Aorta (tissue), 5 donors: ENCODE measurements around the gene CCDC116. TPM values are rescaled to one million over a fixed set of nuclear protein-coding genes. Genes with fewer than 3 reads are reported as not detected.
A peak's percentile ranks its signal among the peaks of the same experiment; 100 is the strongest.

Experiments
- ATAC-seq: fragments of 200-7000 bp; cut with Tn5 transposase; one replicate; pipeline ENCODE4 v1.9.1; 2022; ENCODE audit warnings: moderate library complexity; ENCODE audit not compliant: low FRiP score
- DNase-seq, 2 donors: peaks; one replicate each; pipeline ENCODE4 v3.0.0-alpha.2; 2020
- H3K27ac ChIP-seq, 2 donors: one replicate each; pipeline ENCODE4 v1.5.1; 2013; ENCODE audit warnings: low read length in 2 of 2, mild to moderate bottlenecking in 2 of 2, moderate library complexity in 2 of 2, control low read depth in 1 of 2, inconsistent platforms in 1 of 2, low read depth in 1 of 2
- H3K27me3 ChIP-seq, 2 donors: one replicate each; pipeline ENCODE4 v1.6.1; 2013; ENCODE audit warnings: control low read depth in 1 of 2, low read length in 1 of 2, mild to moderate bottlenecking in 1 of 2, moderate library complexity in 1 of 2; ENCODE audit not compliant: insufficient read depth in 2 of 2, control insufficient read depth in 1 of 2
- H3K36me3 ChIP-seq, 2 donors: one replicate each; pipeline ENCODE4 v1.6.1; 2013; ENCODE audit warnings: control low read depth in 1 of 2, low read length in 1 of 2, mild to moderate bottlenecking in 1 of 2; ENCODE audit not compliant: insufficient read depth in 2 of 2, control insufficient read depth in 1 of 2
- H3K4me1 ChIP-seq, 2 donors: one replicate each; pipeline ENCODE4 v1.6.1; 2013; ENCODE audit warnings: low read length in 2 of 2, control low read depth in 1 of 2, mild to moderate bottlenecking in 1 of 2, moderate library complexity in 1 of 2; ENCODE audit not compliant: insufficient read depth in 2 of 2, control insufficient read depth in 1 of 2
- H3K4me3 ChIP-seq, 2 donors: one replicate each; pipeline ENCODE4 v1.5.1; 2013; ENCODE audit warnings: low read length in 2 of 2, control low read depth in 1 of 2, mild to moderate bottlenecking in 1 of 2
- H3K9me3 ChIP-seq: one replicate; pipeline ENCODE4 v1.6.1; 2013; ENCODE audit warnings: mild to moderate bottlenecking, low read length; ENCODE audit not compliant: control insufficient read depth
- WGBS, 2 donors: extraction: QIAGEN DNeasy Blood & Tissue Kit; methylation state at CpG; one replicate each; pipeline ENCODE4 v1.1.7; 2013; 5-methylcytosine and 5-hydroxymethylcytosine counted together
- intact Hi-C, 2 donors: fragments of 100-400 bp; cut with DNase I; formaldehyde crosslinking; loops; one replicate each; pipeline versions ENCODE4 v1.14.2 to v1.15.0; 2022
- polyA plus RNA-seq, 2 donors: library from polyadenylated mRNA; stranded (reverse); fragments of 200-250 nt; gene quantifications; one replicate each; pipeline ENCODE4 v1.2.3, GENCODE V29; 2013
- total RNA-seq, 2 donors: library from RNA; stranded (reverse); fragmentation: NEBNext Ultra II Directional; extraction: Animal tissue kit (Norgen Biotek cat#: 25700); gene quantifications; one replicate each; pipeline ENCODE4 v1.2.1, GENCODE V29; 2021
- donor health status: healthy with polysubstance abuse.
- donor health status: Bipolar disorder and iron deficiency.
- donor health status: DM: no; HTN: no; CAD: no.
- donor health status: DM: no; HTN: no; CAD: no.
- donor health status: DM: yes; HTN: yes; CAD: no.

The CCDC116 gene
- total and polyA plus RNA-seq, 4 donors = 1.0 to 2.5 (median 1.8) TPM; not detected in 1

GRCh38 chr22:21626735-21627469 is 5.7 kb upstream of the CCDC116 start:
- Histone ChIP-seq H3K4me1 (no peaks in the 10 kb centered on the region), H3K36me3 (no peaks in the 10 kb centered on the region), H3K4me3 (no peak overlapping the region), H3K9me3 (no peaks in the 10 kb centered on the region), H3K27ac (no peak overlapping the region), H3K27me3 (no peaks in the 10 kb centered on the region)
- no peak for ATAC-seq
- DNase-seq = no peak
- 74 to 81% methylated on average over 11 of the region's 11 CpGs for WGBS, 2 donors
- intact Hi-C loops = no loop called here

DNA sequence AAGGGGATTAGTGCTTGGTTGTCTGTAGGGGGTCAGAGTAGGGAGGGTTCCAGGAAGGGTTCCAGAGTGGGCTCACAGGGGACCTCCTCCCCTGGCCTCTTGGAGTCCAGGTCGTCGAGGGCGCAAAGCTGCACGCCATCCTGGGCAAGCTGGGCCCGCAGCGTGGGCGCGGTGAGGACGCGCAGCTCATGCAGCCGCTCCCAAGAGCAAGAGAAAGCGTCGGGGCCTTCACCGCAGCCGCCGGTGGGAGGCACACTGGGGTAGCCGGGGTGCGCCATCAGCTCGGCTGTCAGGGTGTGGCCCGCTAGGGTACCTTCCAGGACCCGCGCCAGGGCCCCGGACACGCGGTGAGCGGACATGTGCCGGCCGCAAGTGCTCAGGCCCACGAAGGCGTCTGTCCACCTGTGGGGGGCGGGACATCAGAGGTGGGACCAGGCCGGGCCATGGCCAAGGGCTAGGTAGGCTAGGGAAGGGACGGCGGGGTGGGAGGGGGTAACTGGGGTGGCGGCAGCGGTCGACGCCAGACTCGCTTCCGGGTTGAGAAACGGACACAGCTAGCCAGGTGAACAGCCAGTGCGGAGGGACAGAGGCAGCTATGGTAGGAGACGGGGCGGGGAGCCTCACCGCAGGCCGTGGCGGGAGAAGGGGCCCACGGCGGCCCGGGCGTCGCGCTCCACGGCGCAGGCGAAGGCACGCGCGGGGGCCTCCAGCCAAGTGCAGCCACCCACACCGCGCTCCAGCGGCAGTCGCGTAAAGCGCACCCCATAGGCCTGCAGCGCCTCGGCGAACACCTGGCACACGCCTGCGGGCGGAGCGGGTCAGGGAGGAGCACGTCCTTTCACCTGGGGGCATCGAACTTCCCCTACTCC is 3.9 kb upstream of the CCDC116 start:
- H3K27me3 ChIP-seq = no peaks in the 10 kb centered on the region
- no peaks in the 10 kb centered on the region for H3K4me1 ChIP-seq
- DNase-seq (no peak), ATAC-seq (no peak)
- intact Hi-C loops = loop anchor here in 1 of 2 donors (2.0 kb wide), 1 partner anchor 54 kb away; no protein-coding TSS in a partner anchor
- no peak overlapping the region for H3K4me3 ChIP-seq
- H3K9me3 ChIP-seq = no peaks in the 10 kb centered on the region
- WGBS, 2 donors = 78 to 80% methylated on average over 63 to 74 of the region's 74 CpGs
- no peaks in the 10 kb centered on the region for H3K36me3 ChIP-seq
- peak overlapping the region in 1 of 2 donors; percentile 6 for H3K27ac ChIP-seq

GRCh38 chr22:21629255-21630149 is 3.1 kb upstream of the CCDC116 start, which contains the start of gene YDJC:
Gene YDJC, minus strand, starts transcription at chr22:21630022. Its CDS starts 8 bp downstream, at chr22:21630014.
- intact Hi-C loops = loop anchor here in 1 of 2 donors (2.0 kb wide), 1 partner anchor 55 kb away; no protein-coding TSS in a partner anchor

DNA sequence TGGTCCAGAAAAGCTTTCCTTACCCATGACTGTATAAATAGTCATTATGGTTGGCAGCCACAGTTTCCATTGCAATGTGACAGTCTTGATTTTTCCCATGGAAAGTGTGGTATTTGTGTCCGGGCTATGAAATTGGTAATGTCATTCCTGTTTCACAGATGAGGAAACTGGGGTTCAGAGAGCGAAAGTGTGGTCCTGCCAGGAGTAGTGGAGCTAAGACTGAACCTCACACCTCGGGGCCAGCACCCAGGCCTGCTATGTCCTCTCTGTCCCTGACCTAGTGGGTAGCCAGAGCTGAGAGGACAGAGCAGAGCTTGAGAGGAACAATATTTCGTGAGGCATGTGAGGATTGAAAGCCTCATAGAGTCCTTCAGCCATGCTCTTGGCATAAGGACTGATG is 1.5 kb upstream of the CCDC116 start:
- H3K27ac ChIP-seq = no peak overlapping the region
- H3K9me3 ChIP-seq = no peaks in the 10 kb centered on the region
- 39 to 53% methylated on average over 4 of the region's 4 CpGs for WGBS, 2 donors
- no peaks in the 10 kb centered on the region for H3K27me3 ChIP-seq
- intact Hi-C loops = no loop called here
- ATAC-seq (no peak), DNase-seq (no peak)
- no peaks in the 10 kb centered on the region for H3K4me1 ChIP-seq
- H3K36me3 ChIP-seq = no peaks in the 10 kb centered on the region
- H3K4me3 ChIP-seq = no peak overlapping the region

More at GRCh38 chr22:21629255-21630149, 3.1 kb upstream of the CCDC116 start, which contains the start of gene YDJC:
- DNase-seq = peak; percentile 95 to 98
- no peaks in the 10 kb centered on the region for H3K4me1 ChIP-seq
- no peaks in the 10 kb centered on the region for H3K36me3 ChIP-seq
- peak; percentile 95 for ATAC-seq
- 1% methylated on average over 89 to 93 of the region's 93 CpGs for WGBS, 2 donors
- H3K27ac ChIP-seq = peak within 1 kb of the TSS in 1 of 2 donors; percentile 14
- peak within 1 kb of the TSS; percentile 19 to 55 for H3K4me3 ChIP-seq
- no peaks in the 10 kb centered on the region for H3K27me3 ChIP-seq
- no peaks in the 10 kb centered on the region for H3K9me3 ChIP-seq

GRCh38 chr22:21632931-21633330 is 371 bp downstream of the CCDC116 start:
- Histone ChIP-seq H3K27me3 (no peaks in the 10 kb centered on the region), H3K27ac (no peak overlapping the region), H3K36me3 (no peaks in the 10 kb centered on the region), H3K4me3 (no peak overlapping the region), H3K4me1 (no peaks in the 10 kb centered on the region), H3K9me3 (no peaks in the 10 kb centered on the region)
- 95 to 97% methylated on average over 18 of the region's 18 CpGs for WGBS, 2 donors
- no peak for ATAC-seq
- DNase-seq = no peak
- intact Hi-C loops = no loop called here

DNA sequence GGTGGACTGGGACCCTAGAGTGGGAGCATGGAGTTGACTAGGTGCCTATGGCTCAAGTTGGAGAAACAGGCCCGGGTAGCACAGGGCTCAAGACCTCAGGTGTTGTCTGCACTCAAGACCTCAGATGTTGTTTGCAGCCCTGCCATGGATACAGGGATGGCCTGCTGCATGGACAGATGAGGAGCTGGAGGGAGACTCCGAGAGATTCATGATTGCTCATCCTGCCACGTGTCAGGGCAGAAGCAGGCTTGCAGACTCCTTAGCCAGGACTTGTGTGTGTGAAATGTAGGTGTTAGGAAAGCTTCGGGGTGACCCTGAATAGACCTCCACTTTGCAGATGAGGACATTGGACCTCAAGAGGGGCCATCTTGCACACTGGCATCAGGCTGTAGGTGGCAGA is 921 bp downstream of the CCDC116 start:
- intact Hi-C loops = no loop called here
- ATAC-seq (no peak), DNase-seq (no peak)
- no peaks in the 10 kb centered on the region for H3K9me3 ChIP-seq
- no peaks in the 10 kb centered on the region for H3K36me3 ChIP-seq
- H3K4me1 ChIP-seq = no peaks in the 10 kb centered on the region
- H3K27me3 ChIP-seq = no peaks in the 10 kb centered on the region
- no peak overlapping the region for H3K27ac ChIP-seq
- 93 to 94% methylated on average over 4 of the region's 4 CpGs for WGBS, 2 donors
- H3K4me3 ChIP-seq = no peak overlapping the region

DNA sequence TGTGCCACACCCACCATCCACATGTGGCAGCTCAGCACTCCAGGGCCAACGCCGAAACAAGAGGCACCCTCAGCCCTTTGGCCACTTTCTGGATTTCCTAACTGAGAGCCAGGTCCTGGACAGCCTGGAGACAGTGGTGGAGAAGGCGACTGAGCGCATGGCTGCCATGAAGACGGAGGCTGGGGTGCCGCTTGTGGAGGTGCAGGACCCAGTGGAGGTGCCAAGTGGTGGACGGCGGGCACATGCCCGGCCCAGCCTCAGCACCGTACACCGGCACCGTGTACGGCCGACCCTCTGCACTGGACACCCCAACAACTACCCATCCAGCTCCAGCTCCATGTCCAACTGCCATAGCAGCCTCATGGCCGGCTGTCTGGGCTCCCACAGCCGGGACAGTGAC is 1.5 kb downstream of the CCDC116 start:
- DNase-seq (no peak), ATAC-seq (no peak)
- 94 to 97% methylated on average over 16 of the region's 16 CpGs for WGBS, 2 donors
- Histone ChIP-seq H3K27ac (no peak overlapping the region), H3K27me3 (no peaks in the 10 kb centered on the region), H3K9me3 (no peaks in the 10 kb centered on the region), H3K36me3 (no peaks in the 10 kb centered on the region), H3K4me1 (no peaks in the 10 kb centered on the region), H3K4me3 (no peak overlapping the region)
- intact Hi-C loops = no loop called here

DNA sequence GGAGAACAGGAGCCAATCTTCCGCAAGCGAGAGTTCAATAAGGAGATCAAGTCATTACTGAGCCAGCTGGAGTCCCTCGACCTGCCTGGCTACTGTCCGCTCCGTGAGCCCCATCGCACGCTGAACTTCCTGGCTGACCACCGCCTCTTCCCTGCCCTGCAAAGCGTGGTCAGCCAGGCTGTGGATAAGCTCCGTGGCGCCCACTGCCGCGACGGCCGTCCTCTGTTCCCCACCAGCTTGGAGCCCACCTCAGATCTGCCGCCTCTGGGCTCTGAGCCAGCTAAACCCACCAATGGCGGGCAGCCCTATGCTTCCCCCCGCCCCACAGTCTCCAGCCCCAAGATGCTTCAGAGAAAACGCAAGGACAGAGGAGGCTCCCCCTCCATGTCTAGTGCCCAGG is 2.3 kb downstream of the CCDC116 start:
- 90 to 92% methylated on average over 19 of the region's 19 CpGs for WGBS, 2 donors
- Histone ChIP-seq H3K4me3 (no peak overlapping the region), H3K27me3 (no peaks in the 10 kb centered on the region), H3K9me3 (no peaks in the 10 kb centered on the region), H3K27ac (no peak overlapping the region), H3K4me1 (no peaks in the 10 kb centered on the region), H3K36me3 (no peaks in the 10 kb centered on the region)
- intact Hi-C loops = no loop called here
- ATAC-seq = no peak
- no peak for DNase-seq
